Liver (tissue), 3 donors: ENCODE data around the gene TBX1.

Source experiments
- EGR1 ChIP-seq, 2 donors: IDR thresholded peaks; 2 replicates each; pipeline ENCODE4 v1.6.1; 2016 to 2018; ENCODE audit warnings: antibody characterized with exemption in 2 of 2, low read depth in 2 of 2
- GABPA ChIP-seq, 2 donors: IDR thresholded peaks in 1 of 2; conservative IDR thresholded peaks in 1 of 2; 2 replicates each; pipeline ENCODE4 v1.6.1; 2016; ENCODE audit warnings: antibody characterized with exemption in 2 of 2, mild to moderate bottlenecking in 1 of 2, moderate library complexity in 1 of 2
- HNF4G ChIP-seq: IDR thresholded peaks from 2 replicates; pipeline ENCODE4 v1.6.1; 2016; ENCODE audit warnings: antibody characterized with exemption
- JUND ChIP-seq, 2 donors: IDR thresholded peaks; 2 replicates each; pipeline ENCODE4 v1.6.1; 2016; ENCODE audit warnings: antibody characterized with exemption in 2 of 2
- RAD21 ChIP-seq, 2 donors: IDR thresholded peaks; 2 replicates each; pipeline ENCODE4 v1.6.1; 2016; ENCODE audit warnings: antibody characterized with exemption in 2 of 2, mild to moderate bottlenecking in 2 of 2
- SP1 ChIP-seq: IDR thresholded peaks from 2 replicates; pipeline ENCODE4 v1.6.1; 2018; ENCODE audit warnings: antibody characterized with exemption, mild to moderate bottlenecking
- TAF1 ChIP-seq: conservative IDR thresholded peaks from 2 replicates; pipeline ENCODE4 v1.6.1; 2016; ENCODE audit warnings: antibody characterized with exemption, mild to moderate bottlenecking
- YY1 ChIP-seq: IDR thresholded peaks from 2 replicates; pipeline ENCODE4 v1.6.1; 2016; ENCODE audit warnings: antibody characterized with exemption, mild to moderate bottlenecking
- TF ChIP-seq, protein P1 (sequence below): fragments of 150-350 bp; IDR thresholded peaks from 2 replicates; pipeline ENCODE4 v1.5.1; 2017; ENCODE audit warnings: improper control_type of control experiment, low read depth, low read length; ENCODE audit not compliant: missing input control
- TF ChIP-seq, protein P2 (sequence below): IDR thresholded peaks from 2 replicates; pipeline ENCODE4 v1.6.1; 2016; ENCODE audit warnings: antibody characterized with exemption
- TF ChIP-seq, protein P3 (sequence below): IDR thresholded peaks from 2 replicates; pipeline ENCODE4 v1.6.1; 2016; ENCODE audit warnings: antibody characterized with exemption
- TF ChIP-seq, protein P4 (sequence below): IDR thresholded peaks from 2 replicates; pipeline ENCODE4 v1.6.1; 2016; ENCODE audit warnings: antibody characterized with exemption
- TF ChIP-seq, protein P5 (sequence below): IDR thresholded peaks from 2 replicates; pipeline ENCODE4 v1.6.1; 2016; ENCODE audit warnings: antibody characterized with exemption, mild to moderate bottlenecking
- donor health status: healthy.
- donor health status: healthy.

DNA sequence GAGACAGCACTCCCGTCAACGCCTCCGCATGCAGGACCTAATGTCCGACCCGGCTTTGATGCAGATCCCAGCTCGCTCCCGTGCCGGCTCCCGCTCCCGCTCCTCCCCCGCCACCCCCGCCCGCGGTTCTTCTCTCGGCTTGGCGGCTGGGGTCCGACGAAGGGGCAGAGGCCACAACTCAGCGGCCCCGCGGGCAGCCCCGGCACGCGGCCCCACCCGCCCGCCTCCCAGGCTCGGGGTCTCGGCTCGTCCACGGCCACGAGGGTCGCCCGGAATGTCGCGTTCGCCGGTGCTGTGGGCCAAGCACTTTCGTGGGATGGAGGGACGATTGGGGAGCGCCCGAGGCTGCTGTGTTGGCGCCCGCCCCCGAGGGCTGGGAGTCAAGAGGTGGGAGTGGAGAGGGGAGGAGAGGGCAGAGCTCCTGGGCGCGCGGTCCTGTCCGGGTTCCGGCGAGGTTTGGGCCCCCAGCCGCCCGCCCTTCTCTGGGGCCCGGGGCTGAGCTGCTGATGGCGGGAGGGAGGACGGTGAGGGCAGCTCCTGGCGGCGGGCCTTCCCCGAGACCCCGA, 5.3 kb upstream of the TBX1 start:
- TF ChIP-seq JUND (IDR thresholded peaks at IDR 0.05) (no peak), TAF1 (no peak), SP1 (no peak), GABPA (IDR thresholded peaks at IDR 0.05 in 1 of 2, conservative IDR thresholded peaks at IDR 0.05 in 1 of 2) (no peak), RAD21 (IDR thresholded peaks at IDR 0.05) (no peak), HNF4G (no peak), EGR1 (IDR thresholded peaks at IDR 0.05; ENCODE audit: low read depth in 2 of 2) (no peak), YY1 (no peak)
- TF ChIP-seq, protein P1, sequence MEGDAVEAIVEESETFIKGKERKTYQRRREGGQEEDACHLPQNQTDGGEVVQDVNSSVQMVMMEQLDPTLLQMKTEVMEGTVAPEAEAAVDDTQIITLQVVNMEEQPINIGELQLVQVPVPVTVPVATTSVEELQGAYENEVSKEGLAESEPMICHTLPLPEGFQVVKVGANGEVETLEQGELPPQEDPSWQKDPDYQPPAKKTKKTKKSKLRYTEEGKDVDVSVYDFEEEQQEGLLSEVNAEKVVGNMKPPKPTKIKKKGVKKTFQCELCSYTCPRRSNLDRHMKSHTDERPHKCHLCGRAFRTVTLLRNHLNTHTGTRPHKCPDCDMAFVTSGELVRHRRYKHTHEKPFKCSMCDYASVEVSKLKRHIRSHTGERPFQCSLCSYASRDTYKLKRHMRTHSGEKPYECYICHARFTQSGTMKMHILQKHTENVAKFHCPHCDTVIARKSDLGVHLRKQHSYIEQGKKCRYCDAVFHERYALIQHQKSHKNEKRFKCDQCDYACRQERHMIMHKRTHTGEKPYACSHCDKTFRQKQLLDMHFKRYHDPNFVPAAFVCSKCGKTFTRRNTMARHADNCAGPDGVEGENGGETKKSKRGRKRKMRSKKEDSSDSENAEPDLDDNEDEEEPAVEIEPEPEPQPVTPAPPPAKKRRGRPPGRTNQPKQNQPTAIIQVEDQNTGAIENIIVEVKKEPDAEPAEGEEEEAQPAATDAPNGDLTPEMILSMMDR, result no peak
- TF ChIP-seq, protein P2, sequence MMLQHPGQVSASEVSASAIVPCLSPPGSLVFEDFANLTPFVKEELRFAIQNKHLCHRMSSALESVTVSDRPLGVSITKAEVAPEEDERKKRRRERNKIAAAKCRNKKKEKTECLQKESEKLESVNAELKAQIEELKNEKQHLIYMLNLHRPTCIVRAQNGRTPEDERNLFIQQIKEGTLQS, result no peak
- TF ChIP-seq, protein P3, sequence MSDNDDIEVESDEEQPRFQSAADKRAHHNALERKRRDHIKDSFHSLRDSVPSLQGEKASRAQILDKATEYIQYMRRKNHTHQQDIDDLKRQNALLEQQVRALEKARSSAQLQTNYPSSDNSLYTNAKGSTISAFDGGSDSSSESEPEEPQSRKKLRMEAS, result no peak
- TF ChIP-seq, protein P4, sequence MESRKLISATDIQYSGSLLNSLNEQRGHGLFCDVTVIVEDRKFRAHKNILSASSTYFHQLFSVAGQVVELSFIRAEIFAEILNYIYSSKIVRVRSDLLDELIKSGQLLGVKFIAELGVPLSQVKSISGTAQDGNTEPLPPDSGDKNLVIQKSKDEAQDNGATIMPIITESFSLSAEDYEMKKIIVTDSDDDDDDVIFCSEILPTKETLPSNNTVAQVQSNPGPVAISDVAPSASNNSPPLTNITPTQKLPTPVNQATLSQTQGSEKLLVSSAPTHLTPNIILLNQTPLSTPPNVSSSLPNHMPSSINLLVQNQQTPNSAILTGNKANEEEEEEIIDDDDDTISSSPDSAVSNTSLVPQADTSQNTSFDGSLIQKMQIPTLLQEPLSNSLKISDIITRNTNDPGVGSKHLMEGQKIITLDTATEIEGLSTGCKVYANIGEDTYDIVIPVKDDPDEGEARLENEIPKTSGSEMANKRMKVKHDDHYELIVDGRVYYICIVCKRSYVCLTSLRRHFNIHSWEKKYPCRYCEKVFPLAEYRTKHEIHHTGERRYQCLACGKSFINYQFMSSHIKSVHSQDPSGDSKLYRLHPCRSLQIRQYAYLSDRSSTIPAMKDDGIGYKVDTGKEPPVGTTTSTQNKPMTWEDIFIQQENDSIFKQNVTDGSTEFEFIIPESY, result no peak
- TF ChIP-seq, protein P5, sequence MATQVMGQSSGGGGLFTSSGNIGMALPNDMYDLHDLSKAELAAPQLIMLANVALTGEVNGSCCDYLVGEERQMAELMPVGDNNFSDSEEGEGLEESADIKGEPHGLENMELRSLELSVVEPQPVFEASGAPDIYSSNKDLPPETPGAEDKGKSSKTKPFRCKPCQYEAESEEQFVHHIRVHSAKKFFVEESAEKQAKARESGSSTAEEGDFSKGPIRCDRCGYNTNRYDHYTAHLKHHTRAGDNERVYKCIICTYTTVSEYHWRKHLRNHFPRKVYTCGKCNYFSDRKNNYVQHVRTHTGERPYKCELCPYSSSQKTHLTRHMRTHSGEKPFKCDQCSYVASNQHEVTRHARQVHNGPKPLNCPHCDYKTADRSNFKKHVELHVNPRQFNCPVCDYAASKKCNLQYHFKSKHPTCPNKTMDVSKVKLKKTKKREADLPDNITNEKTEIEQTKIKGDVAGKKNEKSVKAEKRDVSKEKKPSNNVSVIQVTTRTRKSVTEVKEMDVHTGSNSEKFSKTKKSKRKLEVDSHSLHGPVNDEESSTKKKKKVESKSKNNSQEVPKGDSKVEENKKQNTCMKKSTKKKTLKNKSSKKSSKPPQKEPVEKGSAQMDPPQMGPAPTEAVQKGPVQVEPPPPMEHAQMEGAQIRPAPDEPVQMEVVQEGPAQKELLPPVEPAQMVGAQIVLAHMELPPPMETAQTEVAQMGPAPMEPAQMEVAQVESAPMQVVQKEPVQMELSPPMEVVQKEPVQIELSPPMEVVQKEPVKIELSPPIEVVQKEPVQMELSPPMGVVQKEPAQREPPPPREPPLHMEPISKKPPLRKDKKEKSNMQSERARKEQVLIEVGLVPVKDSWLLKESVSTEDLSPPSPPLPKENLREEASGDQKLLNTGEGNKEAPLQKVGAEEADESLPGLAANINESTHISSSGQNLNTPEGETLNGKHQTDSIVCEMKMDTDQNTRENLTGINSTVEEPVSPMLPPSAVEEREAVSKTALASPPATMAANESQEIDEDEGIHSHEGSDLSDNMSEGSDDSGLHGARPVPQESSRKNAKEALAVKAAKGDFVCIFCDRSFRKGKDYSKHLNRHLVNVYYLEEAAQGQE, result no peak
